ENCODE results near the gene PELO.
"Not testable (repeated sequence)": the region's sequence is repeated elsewhere in the genome, so short reads cannot be mapped to it uniquely, and the experiment has no call there.

DNA sequence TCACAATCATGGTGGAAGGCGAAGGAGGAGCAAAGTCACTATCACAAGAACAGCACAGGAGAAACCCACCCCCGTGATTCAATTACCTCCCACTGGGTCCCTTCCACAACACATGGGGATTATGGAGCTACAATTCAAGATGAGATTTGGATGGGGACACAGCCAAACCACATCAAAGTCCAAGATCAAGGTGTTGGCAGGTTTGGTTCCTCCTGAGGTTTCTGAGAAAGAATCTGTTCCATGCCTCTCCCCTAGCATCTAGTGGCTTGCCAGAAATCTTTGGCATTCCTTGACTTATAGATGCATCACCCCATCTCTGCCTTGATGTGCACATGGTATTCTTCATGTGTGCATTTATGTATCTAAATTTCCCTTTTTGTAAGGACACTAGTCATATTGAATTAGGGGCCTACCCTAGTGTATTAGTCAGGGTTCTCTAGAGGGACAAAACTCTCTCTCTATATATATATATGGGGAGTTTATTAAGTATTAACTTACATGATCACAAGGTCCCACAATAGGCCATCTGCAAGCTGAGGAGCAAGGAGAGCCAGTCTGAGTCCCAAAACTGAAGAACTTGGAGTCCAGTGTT, 42.8 kb upstream of the PELO start:
- not testable (repeated sequence) for TF ChIP-seq CTCF, POLR2A (IDR thresholded peaks at IDR 0.05)
